GM19438 (cell line): ENCODE measurements around the gene METTL9.
A peak's percentile ranks its signal among the peaks of the same experiment; 100 is the strongest.
"Not testable (repeated sequence)": the region's sequence is repeated elsewhere in the genome, so short reads cannot be mapped to it uniquely, and the experiment has no call there.

Experiments
- ATAC-seq: cut with Tn5 transposase; IDR thresholded peaks from one replicate; pipeline ENCODE4 v1.9.1; 2021; ENCODE audit warnings: low read depth; ENCODE audit not compliant: unreplicated experiment

METTL9 gene

GRCh38 chr16:21570676-21571017, 28.7 kb upstream of the METTL9 start:
- ATAC-seq = no peak

GRCh38 chr16:21573506-21573905, 25.9 kb upstream of the METTL9 start:
- ATAC-seq = not testable (repeated sequence)

GRCh38 chr16:21574372-21574771, 25.0 kb upstream of the METTL9 start:
- ATAC-seq = no peak

DNA sequence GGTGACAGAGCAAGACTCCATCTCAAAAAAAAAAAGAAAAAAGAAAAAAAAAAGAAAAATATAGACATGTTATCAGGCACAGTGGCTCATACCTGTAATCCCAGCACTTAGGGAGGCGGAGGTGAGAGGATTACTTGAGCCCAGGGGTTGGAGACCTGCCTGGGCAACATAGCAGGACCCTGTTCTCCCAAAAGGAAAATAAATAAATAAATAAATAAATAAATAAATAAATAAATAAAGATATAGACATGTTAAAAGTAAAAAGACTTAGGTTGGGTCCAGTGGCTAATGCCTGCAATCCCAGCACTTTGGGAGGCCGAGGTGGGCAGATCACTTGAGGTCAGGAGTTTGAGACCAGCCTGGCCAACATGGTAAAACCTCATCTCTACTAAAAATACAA, 23.1 kb upstream of the METTL9 start:
- ATAC-seq = not testable (repeated sequence)

DNA sequence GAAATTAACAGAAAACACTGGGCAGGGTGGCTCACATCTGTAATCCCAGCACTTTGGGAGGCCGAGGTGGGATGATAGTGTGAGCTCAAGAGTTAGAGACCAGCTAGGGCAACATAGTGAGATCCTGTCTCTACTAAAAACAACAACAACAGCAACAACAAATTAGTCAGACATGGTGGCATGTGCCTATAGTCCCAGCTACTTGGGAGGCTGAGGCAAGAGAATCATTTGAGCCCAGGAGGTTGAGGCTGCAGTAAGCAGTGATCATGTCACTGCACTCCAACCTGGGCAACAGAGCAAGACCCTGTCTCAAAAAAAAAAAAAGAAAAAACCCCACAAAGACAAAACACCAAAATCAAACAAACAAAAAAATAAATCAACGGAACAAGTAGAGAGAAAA, 21.9 kb upstream of the METTL9 start:
- ATAC-seq = not testable (repeated sequence)

DNA sequence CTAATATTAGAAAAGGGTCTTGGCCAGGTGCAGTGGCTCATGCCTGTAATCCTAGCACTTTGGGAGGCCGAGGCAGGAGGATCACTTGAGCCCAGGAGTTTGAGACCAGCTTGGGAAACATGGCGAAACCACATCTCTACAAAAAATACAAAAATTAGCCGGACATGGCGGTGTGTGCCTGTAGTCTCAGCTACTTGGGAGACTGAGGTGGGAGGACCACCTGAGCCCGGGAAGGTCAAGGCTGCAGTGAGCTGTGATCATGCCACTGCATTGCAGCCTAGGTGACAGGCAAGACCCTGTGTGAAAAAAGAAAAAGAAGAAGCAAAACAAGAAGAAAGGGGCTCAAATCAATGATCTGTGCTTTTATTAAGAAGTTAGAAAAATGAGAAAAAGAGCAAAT, 21.1 kb upstream of the METTL9 start:
- not testable (repeated sequence) for ATAC-seq

DNA sequence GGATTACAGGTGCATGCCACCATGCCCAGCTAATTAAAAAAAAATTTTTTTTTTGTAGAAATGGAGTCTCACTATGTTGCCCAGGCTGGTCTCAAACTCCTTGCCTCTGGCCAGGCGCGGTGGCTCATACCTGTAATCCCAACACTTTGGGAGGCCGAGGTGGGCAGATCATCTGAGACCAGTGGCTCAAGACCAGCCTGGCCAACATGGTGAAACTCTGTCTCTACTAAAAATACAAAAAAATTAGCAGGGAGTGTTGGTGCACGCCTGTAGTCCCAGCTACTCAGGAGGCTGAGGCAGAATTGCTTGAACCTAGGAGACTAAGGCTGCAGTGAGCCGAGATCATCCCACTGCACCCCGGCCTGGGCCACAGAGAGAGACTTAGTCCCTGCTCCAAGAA, 19.2 kb upstream of the METTL9 start:
- not testable (repeated sequence) for ATAC-seq

DNA sequence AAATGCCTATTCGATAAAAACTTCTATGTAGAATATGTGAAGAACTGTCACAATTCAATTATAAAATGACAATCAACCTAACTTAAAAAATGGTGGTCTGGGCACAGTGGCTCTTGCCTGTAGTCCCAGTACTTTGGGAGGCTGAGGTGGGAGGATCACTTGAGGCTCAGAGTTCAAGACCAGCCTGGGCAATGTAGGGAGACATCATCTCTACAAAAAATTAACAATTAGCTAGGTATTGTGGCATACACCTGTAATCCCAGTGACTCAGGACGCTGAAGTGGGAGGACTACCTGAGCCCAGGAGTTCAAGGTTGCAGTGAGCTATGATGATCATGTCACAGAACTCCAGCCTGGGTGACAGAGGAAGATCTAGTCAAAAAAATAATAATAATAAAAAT, 18.6 kb upstream of the METTL9 start:
- no peak for ATAC-seq

DNA sequence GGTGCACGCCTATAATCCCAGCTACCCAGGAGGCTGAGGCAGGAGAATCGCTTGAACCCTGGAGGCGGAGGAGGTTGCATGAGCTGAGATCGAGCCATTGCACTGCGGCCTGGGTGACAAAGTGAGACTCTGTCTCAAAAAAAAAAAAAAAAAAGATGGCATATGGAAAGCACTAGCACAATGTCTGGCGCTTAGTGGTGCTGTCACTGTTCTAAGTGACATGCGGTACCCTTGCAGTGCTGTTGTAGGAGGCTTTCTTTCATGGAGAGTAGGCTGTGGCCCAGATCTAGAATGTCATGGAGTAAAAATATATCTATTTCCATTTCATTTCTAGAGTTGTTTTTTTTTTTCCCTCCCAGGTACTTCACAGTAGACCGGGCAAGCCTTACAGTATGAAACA, 14.6 kb upstream of the METTL9 start:
- no peak for ATAC-seq

- ATAC-seq = not testable (repeated sequence)
These were observed 10.8 kb upstream of the METTL9 start for GRCh38 chr16:21588593-21588992.

DNA sequence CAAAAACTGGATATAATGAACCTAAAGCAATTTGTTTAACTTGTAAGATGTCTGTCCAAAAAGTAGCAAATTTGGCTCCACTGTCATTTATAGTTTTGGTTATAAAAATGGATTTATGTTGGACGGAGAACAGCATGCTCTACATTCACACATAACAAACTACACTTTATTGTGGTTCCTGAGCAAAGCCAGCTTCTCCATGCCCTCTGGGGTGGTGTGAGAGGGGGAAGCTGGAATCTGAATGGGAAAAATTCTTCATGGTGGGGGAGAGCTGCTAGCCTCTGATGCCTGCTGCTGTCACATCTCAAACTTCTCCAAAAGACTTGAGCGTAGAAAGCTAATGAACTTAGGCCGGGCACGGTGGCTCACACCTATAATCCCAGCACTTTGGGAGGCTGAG, 9.8 kb upstream of the METTL9 start:
- no peak for ATAC-seq

- no peak for ATAC-seq
These were observed 9.1 kb upstream of the METTL9 start for GRCh38 chr16:21590287-21590686.

- no peak for ATAC-seq
These were observed 8.6 kb upstream of the METTL9 start for GRCh38 chr16:21590796-21591195.

GRCh38 chr16:21592191-21592590, 7.2 kb upstream of the METTL9 start:
- no peak for ATAC-seq

- ATAC-seq = no peak
These were observed 5.7 kb upstream of the METTL9 start for GRCh38 chr16:21593530-21594289.

- ATAC-seq = no peak
These were observed 1.8 kb upstream of the METTL9 start for GRCh38 chr16:21597561-21598030.

GRCh38 chr16:21598206-21598605, 1.2 kb upstream of the METTL9 start:
- no peak for ATAC-seq

- no peak for ATAC-seq
These were observed 666 bp upstream of the METTL9 start for GRCh38 chr16:21598701-21599121.

GRCh38 chr16:21600031-21600773, 825 bp downstream of the METTL9 start:
- peak; percentile 17 for ATAC-seq

DNA sequence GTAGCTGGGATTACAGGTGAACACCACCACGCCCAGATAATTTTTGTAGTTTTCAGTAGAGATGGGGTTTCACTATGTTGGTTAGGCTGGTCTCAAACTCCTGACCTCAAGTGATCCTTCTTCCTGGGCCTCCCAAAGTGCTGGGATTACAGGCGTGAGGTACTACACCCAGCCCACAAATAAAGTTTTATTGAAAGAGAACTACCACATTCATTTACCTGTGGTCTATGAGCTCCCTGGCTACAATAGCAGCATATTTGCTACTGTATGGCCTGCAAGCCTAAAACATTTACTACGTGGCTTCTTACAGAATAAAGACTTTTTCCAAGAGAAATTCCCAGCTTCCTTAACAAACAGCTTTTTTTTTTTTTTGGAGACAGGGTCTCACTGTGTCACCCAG, 3.4 kb downstream of the METTL9 start:
- no peak for ATAC-seq

DNA sequence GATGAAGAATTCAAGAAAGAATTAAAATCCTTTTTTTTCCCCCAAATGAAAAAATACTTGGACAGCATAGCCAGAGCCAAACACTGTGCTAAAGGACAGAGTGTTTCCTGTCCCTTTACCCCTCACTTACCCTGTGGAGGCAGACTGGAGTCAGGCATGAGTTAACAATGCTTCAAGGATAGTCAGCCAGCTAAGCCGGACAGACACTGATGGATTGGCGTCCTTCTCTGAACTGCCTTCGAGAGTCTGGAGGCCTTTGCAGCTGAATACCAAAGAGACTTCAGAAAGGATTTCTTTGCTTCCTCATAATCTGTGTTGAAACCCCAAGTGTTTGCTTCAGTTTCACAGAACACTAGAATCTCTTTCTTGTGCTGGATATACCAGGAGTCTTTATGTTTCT, 4.6 kb downstream of the METTL9 start:
- no peak for ATAC-seq

GRCh38 chr16:21605848-21606247, 6.5 kb downstream of the METTL9 start:
- not testable (repeated sequence) for ATAC-seq
